ENCODE measurements around the gene ABCB6. TPM values are rescaled to one million over a fixed set of nuclear protein-coding genes. Genes with fewer than 3 reads are reported as not detected.

The ABCB6 gene
- total RNA-seq, 1 donor from 2014 or later, result 11.4 TPM

DNA sequence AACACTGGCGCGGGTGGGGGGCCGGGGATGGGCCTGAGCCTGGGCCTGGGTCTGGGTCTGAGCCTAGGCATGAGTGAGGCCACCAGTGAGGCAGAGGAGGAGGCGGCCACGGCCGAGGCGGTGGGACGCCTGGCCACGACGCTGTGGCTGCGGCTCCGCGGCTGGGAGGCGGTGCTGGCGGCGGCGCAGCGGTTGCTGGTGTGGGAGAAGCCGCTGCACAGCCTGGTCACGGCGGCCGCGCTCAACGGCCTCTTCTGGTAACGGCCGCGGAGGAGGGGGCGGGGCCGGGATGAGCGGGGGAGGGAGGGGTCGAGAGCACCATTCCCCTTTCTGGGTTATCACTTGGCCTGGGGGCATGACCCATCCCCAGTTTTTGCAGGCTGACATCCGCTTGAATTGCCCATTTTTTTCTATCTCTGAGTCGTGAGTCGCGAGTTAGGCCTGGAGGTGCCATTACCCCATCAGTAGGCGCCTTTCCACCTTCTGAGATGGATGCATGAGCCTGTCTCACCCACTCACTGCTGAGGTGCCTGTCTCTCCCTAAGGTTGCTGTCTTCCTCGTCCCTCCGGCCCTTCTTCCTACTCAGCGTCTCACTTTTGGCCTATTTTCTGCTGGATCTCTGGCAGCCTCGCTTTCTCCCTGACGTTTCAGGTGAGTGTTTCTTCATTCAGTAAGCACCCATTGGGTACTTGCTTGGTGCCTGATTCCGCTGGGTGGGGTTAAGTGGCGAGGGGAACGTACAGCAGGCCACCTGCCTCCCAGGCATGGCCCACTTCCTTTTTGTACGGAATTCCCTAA is 40.2 kb downstream of the ABCB6 start:
- no peak for TF ChIP-seq CTCF (IDR thresholded peaks at IDR 0.05; ENCODE audit: unreplicated experiment)
- Mint-ChIP-seq H3K27me3 (ENCODE audit: unreplicated experiment) (peaks cover 24% of the 10 kb centered on the region), H3K27ac (ENCODE audit: unreplicated experiment) (peak overlapping the region; percentile 87), H3K9me3 (ENCODE audit: unreplicated experiment) (no peaks in the 10 kb centered on the region), H3K4me3 (ENCODE audit: unreplicated experiment) (peak overlapping the region; percentile 94), H3K36me3 (ENCODE audit: low read depth, unreplicated experiment) (peaks cover 57% of the 10 kb centered on the region), H3K4me1 (ENCODE audit: unreplicated experiment) (peaks cover 50% of the 10 kb centered on the region)
- peak; percentile 54 for DNase-seq (ENCODE audit: low spot score)

GRCh38 chr2:219177552-219178376 is 41.0 kb downstream of the ABCB6 start, which contains the start of gene RETREG2:
Gene RETREG2 (plus strand): TSS chr2:219178275. CDS start chr2:219178353, 78 bp downstream.
- Mint-ChIP-seq H3K4me3 (ENCODE audit: unreplicated experiment) (peak within 1 kb of the TSS; percentile 99), H3K9me3 (ENCODE audit: unreplicated experiment) (no peaks in the 10 kb centered on the region), H3K4me1 (ENCODE audit: unreplicated experiment) (peaks cover 48% of the 10 kb centered on the region), H3K36me3 (ENCODE audit: low read depth, unreplicated experiment) (peaks cover 48% of the 10 kb centered on the region), H3K27ac (ENCODE audit: unreplicated experiment) (peak within 1 kb of the TSS; percentile 100), H3K27me3 (ENCODE audit: unreplicated experiment) (peaks cover 21% of the 10 kb centered on the region)
- peak; percentile 52 for TF ChIP-seq CTCF (IDR thresholded peaks at IDR 0.05; ENCODE audit: unreplicated experiment)
- peak; percentile 83 for DNase-seq (ENCODE audit: low spot score)

- no peaks in the 10 kb centered on the region for H3K9me3 Mint-ChIP-seq (ENCODE audit: unreplicated experiment)
- peaks cover 47% of the 10 kb centered on the region for H3K36me3 Mint-ChIP-seq (ENCODE audit: low read depth, unreplicated experiment)
- H3K27me3 Mint-ChIP-seq (ENCODE audit: unreplicated experiment), result peaks cover 20% of the 10 kb centered on the region
- H3K27ac Mint-ChIP-seq (ENCODE audit: unreplicated experiment), result peak within 1 kb of the TSS; percentile 100
- peak; percentile 83 for DNase-seq (ENCODE audit: low spot score)
- peak within 1 kb of the TSS; percentile 99 for H3K4me3 Mint-ChIP-seq (ENCODE audit: unreplicated experiment)
- no peak for TF ChIP-seq CTCF (IDR thresholded peaks at IDR 0.05; ENCODE audit: unreplicated experiment)
- peaks cover 46% of the 10 kb centered on the region for H3K4me1 Mint-ChIP-seq (ENCODE audit: unreplicated experiment)
Measured at GRCh38 chr2:219176818-219177551, 41.8 kb downstream of the ABCB6 start, which contains the start of gene CNPPD1. Gene CNPPD1 (minus strand): TSS chr2:219176925. CDS start chr2:219176828, 97 bp downstream.

DNA sequence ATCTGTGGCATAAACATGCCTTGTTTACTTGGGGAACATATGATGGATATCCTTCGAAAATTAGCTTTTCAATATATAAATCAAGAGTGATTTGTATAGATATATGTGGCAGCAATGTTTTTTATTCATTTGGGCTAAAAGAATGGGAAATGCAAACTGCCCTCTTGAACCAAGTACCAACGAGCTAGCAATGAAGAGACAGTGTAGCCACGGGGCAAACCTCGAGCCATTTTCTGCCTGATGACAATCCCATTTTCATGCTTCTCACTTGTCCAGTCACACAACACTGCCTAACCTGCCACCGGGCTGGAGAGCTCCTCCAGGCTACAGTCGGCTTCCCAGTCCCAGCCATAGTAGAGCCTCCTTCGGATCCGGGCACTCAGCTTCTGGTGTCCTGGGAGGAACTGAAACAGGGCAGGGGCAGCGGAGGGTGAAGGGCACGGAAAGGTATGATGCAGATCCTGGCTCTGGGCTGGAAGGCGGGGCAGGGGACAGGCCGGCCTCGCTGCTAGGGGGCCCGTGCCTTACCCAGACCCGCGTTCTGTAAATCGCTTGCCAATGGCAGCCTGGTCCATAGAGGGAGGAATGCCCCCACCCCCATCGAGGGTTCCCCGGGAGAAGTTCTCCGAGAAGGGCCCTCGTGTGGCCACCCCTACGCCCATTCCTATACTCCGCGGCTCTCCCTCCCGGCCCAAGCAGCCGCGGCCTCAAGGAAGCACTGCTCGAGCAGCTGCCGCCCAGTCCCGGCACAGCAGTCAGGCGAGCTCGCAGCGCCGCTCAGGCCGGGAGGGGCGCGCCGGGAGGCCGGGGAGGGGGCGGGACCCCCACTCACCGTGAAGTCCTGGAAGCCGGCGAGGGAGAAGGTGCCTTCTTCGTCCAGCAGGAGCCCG is 42.6 kb downstream of the ABCB6 start:
- TF ChIP-seq CTCF (IDR thresholded peaks at IDR 0.05; ENCODE audit: unreplicated experiment), result no peak
- H3K27me3 Mint-ChIP-seq (ENCODE audit: unreplicated experiment), result peaks cover 22% of the 10 kb centered on the region
- peaks cover 47% of the 10 kb centered on the region for H3K36me3 Mint-ChIP-seq (ENCODE audit: low read depth, unreplicated experiment)
- H3K4me3 Mint-ChIP-seq (ENCODE audit: unreplicated experiment), result peak overlapping the region; percentile 91
- DNase-seq (ENCODE audit: low spot score), result no peak
- peaks cover 42% of the 10 kb centered on the region for H3K4me1 Mint-ChIP-seq (ENCODE audit: unreplicated experiment)
- H3K27ac Mint-ChIP-seq (ENCODE audit: unreplicated experiment), result peak overlapping the region; percentile 74
- H3K9me3 Mint-ChIP-seq (ENCODE audit: unreplicated experiment), result no peaks in the 10 kb centered on the region
